Loucy (cell line): ENCODE results near the gene HIBCH.

Experiments used
- EZH2phosphoT487 ChIP-seq: fragments of 200-600 bp; IDR thresholded peaks from 2 replicates; pipeline ENCODE4 v1.6.1; 2018; ENCODE audit warnings: antibody characterized with exemption, mild to moderate bottlenecking, moderate library complexity, borderline replicate concordance
- TF ChIP-seq, protein P1 (sequence below): fragments of 200-600 bp; sonication (generic); conservative IDR thresholded peaks from 2 replicates; pipeline ENCODE4 v1.5.1; 2014; ENCODE audit warnings: mild to moderate bottlenecking, antibody characterized with exemption, low read length

- TF ChIP-seq, protein P1, sequence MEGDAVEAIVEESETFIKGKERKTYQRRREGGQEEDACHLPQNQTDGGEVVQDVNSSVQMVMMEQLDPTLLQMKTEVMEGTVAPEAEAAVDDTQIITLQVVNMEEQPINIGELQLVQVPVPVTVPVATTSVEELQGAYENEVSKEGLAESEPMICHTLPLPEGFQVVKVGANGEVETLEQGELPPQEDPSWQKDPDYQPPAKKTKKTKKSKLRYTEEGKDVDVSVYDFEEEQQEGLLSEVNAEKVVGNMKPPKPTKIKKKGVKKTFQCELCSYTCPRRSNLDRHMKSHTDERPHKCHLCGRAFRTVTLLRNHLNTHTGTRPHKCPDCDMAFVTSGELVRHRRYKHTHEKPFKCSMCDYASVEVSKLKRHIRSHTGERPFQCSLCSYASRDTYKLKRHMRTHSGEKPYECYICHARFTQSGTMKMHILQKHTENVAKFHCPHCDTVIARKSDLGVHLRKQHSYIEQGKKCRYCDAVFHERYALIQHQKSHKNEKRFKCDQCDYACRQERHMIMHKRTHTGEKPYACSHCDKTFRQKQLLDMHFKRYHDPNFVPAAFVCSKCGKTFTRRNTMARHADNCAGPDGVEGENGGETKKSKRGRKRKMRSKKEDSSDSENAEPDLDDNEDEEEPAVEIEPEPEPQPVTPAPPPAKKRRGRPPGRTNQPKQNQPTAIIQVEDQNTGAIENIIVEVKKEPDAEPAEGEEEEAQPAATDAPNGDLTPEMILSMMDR, result no peak
- TF ChIP-seq EZH2phosphoT487, result no peak
Observed at GRCh38 chr2:190355968-190356644, 36.5 kb upstream of the HIBCH start.
